Hematopoietic multipotent progenitor cell treated with erythropoietin and hydrocortisone succinate and interleukin-3 and kit ligand, for 15 days (in vitro differentiated cells): ENCODE data around the gene ZFP36L1.

Experiments used
- DNase-seq: peaks from one replicate; pipeline ENCODE4 v3.0.0-alpha.2; 2015; ENCODE audit warnings: low spot score

The ZFP36L1 gene

GRCh38 chr14:68738559-68738958 is 54.3 kb downstream of the ZFP36L1 start:
- DNase-seq = no peak
